ENCODE results near the gene MED14.
"Not testable (repeated sequence)": the region's sequence is repeated elsewhere in the genome, so short reads cannot be mapped to it uniquely, and the experiment has no call there.

The MED14 gene

GRCh38 chrX:40735325-40736169 lies at the start of gene MED14:
MED14 (minus strand) TSS chrX:40735542; CDS start chrX:40735412, 130 bp downstream.
- peak; percentile 83 to 87 for DNase-seq

- no peak for DNase-seq
These were observed 49.3 kb upstream of the MED14 start for GRCh38 chrX:40784516-40785151.

GRCh38 chrX:40782644-40783259 lies 47.4 kb upstream of the MED14 start:
- DNase-seq, result not testable (repeated sequence)

GRCh38 chrX:40780951-40781350 lies 45.6 kb upstream of the MED14 start:
- DNase-seq, result no peak

GRCh38 chrX:40780082-40780481 lies 44.7 kb upstream of the MED14 start:
- DNase-seq, result no peak

GRCh38 chrX:40778861-40779575 lies 43.7 kb upstream of the MED14 start:
- DNase-seq, result no peak

GRCh38 chrX:40773809-40774208 lies 38.5 kb upstream of the MED14 start:
- DNase-seq, result no peak

- no peak for DNase-seq
These were observed 37.8 kb upstream of the MED14 start for GRCh38 chrX:40773188-40773587.

- DNase-seq, result no peak
These were observed 36.9 kb upstream of the MED14 start for GRCh38 chrX:40772290-40772689.

GRCh38 chrX:40761762-40762161 lies 26.4 kb upstream of the MED14 start:
- DNase-seq, result no peak

- no peak for DNase-seq
These were observed 24.0 kb upstream of the MED14 start for GRCh38 chrX:40759374-40759773.

GRCh38 chrX:40757058-40757457 lies 21.7 kb upstream of the MED14 start:
- DNase-seq, result no peak

- no peak for DNase-seq
These were observed 20.2 kb upstream of the MED14 start for GRCh38 chrX:40755291-40756249.

- no peak for DNase-seq
These were observed 14.5 kb upstream of the MED14 start for GRCh38 chrX:40749681-40750494.

GRCh38 chrX:40748977-40749376 lies 13.6 kb upstream of the MED14 start:
- no peak for DNase-seq

- DNase-seq, result no peak
These were observed 11.2 kb upstream of the MED14 start for GRCh38 chrX:40746521-40746920.

GRCh38 chrX:40736170-40736505 lies 796 bp upstream of the MED14 start:
- no peak for DNase-seq

GRCh38 chrX:40734971-40735324 lies 394 bp downstream of the MED14 start:
- DNase-seq, result peak; percentile 4 to 9

GRCh38 chrX:40733706-40734105 lies 1.6 kb downstream of the MED14 start:
- no peak for DNase-seq

GRCh38 chrX:40732499-40732898 lies 2.8 kb downstream of the MED14 start:
- DNase-seq, result not testable (repeated sequence)
